NCI-H2171 (cell line): ENCODE results near the gene CDHR2.

Experiments used
- DNase-seq: peaks from one replicate; lab custom pipeline; 2025; lab: John Stamatoyannopoulos, UW

Gene CDHR2

DNA sequence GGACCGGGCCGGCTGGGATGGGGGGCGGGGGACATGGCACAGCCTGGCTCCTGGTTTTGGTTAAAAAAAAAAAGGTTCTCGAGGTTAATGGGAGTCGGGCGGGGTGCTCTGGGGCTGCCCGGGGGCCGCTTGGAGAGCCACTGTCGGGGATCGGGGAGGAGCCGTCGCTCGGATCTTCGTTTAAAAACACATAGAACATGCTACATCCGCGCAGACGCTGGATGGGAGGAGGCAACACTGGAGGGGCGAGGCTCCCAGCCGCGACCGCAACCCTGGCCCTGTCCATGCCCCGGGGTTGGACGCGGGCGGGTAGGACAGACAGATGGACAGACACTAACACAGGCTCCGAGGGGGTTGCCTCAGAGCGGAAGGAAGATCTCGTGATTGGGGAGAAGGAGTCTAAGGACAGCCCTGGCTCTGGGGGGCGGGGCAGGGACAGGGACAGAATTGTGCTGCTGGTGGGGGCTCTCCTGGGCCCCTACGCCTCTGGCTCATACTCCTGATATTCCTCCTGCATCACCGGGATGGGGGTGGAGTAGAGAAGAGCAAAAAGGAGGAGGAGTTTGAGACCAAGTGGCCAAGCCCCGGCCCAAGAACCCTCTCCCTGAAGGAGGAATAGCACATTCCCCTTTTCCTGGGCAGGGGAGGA is 71.3 kb downstream of the CDHR2 start:
- no peak for DNase-seq

GRCh38 chr5:176621661-176622079 is 72.5 kb downstream of the CDHR2 start:
- no peak for DNase-seq

- no peak for DNase-seq
Observed at GRCh38 chr5:176624142-176624541, 75.0 kb downstream of the CDHR2 start.

GRCh38 chr5:176624938-176625337 is 75.8 kb downstream of the CDHR2 start:
- DNase-seq, result no peak

GRCh38 chr5:176625512-176625911 is 76.4 kb downstream of the CDHR2 start:
- DNase-seq, result no peak

- DNase-seq, result no peak
Observed at GRCh38 chr5:176625966-176626875, 77.1 kb downstream of the CDHR2 start.

GRCh38 chr5:176626876-176627236 is 77.7 kb downstream of the CDHR2 start:
- DNase-seq, result no peak

GRCh38 chr5:176627582-176627981 is 78.4 kb downstream of the CDHR2 start:
- no peak for DNase-seq

DNA sequence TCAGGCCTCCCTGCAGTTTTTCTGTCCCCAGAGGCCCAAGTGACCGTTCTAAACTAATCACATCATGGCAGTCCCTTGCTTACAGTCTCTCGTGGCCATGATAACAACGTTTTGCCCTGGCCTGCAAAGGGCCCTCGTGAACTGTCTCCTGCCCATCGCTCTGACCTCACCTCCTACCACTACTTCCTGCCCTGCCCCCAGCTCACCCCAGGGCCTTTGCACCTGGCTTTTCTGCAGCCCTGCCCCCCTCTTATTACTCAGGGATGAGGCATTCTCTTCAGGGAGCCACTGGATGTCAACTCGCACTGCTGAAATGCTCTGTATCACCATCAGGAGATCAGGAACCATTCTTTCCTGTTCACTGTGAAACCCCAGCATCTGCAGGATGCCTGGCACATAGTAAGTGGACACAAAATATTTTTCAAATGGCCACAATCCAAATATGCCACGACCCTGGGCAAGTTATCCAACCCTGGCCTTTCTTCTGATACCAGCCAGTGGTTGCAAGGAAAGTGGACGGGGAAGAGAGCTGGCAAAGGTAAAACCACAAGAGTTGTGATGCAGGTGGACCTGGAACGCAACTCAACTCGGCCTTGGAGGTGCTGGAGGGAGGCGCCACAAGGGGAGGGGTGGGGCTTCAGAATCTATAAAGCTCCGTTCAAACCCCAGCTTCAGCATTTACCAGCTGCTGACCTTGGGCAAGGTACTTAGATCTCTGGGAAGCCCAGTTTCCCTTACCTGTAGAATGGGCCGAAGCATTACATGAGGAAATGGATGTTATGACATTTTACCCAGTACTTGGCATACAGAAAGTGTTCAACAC is 79.5 kb downstream of the CDHR2 start:
- DNase-seq, result no peak

DNA sequence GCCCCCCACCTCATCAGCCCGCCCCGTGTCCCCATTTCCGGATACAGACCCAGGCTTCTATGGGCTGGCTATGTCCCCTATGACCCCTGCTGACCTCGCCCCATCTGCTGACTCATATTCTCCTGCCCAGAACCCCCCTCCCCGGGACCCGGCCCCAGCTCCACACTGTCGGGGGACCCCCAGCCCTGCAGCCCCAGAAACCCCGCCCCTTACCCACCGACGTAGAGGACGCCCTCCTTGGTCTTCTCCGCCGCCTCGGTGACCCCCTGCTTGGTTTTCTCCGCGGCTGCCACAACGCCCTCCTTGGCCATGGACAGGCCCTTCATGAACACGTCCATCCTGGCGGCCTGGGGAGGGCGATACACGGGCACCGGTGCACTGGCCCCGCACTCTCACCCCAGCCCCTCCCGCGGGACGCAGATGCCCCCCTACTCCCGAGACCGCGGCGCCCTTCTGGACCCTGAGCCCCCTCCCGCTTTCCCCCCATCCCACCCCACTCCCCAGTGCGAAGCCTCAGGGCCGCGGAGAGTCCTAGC is 80.2 kb downstream of the CDHR2 start:
- DNase-seq, result no peak

GRCh38 chr5:176629853-176630680 is 80.9 kb downstream of the CDHR2 start, which contains the start of the genes EIF4E1B and SNCB:
EIF4E1B (plus strand) TSS chr5:176630675; CDS start chr5:176642788, 12,113 bp downstream.
SNCB (minus strand) TSS chr5:176630534; CDS start chr5:176629654, 880 bp downstream.
- DNase-seq, result peak; percentile 40

- DNase-seq, result no peak
Observed at GRCh38 chr5:176630681-176631222, 81.6 kb downstream of the CDHR2 start.

DNA sequence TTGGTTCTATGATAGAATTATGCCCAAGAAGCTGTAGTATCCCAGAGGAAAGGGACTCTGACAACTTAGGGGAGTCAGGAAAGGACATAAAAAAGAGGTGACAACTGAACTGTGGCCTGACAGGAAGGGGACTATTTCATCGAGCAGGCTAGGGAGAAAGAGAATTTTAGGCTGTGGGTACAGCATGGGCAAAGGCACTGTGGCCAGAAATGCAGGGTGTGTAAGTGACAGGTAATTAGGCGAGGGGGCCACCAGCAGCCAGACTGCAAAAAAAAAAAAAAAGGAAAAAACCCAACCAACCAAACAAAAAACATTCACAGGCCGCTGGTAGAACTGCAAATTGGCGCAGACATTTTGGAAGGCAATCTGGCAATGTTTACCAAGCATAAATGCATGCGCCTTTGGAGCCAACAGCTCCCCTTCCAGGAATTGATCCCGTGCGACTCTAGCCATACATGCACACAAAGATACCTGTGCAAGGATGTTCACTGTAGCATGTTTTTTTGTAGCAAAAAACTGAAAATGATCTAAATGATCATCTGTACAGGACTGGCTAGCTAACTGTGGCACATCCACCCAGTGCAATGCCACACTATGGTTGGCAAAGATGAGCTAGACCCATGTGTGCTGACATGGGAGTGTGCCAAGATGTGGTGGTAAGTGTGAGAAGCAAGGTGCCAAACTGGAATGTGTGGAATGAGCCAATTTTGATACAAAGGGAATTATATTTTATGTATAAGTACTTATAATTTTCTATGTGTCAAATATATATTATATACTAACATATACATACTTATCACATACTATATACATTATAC is 82.5 kb downstream of the CDHR2 start:
- DNase-seq, result peak; percentile 57

GRCh38 chr5:176632745-176633144 is 83.6 kb downstream of the CDHR2 start:
- DNase-seq, result no peak

DNA sequence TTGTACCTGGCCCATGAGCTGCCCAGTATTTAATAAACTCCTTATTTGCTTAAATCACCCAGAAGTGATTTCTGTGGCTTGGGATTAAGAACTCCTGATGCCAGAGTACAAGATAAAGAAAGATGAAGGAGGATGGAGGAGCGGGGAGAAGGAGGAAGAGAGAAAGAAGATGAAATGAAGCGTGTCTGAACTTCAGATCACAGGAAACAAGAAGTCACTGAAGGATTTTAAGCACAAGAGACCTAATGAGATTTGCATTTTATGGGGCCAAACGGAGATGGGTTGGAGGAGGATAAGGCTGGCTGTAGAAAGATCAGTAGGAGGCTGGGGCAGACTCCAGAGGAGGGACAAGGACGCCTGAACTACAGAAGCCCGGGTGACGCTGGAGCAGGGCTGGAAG is 84.5 kb downstream of the CDHR2 start:
- DNase-seq, result no peak

DNA sequence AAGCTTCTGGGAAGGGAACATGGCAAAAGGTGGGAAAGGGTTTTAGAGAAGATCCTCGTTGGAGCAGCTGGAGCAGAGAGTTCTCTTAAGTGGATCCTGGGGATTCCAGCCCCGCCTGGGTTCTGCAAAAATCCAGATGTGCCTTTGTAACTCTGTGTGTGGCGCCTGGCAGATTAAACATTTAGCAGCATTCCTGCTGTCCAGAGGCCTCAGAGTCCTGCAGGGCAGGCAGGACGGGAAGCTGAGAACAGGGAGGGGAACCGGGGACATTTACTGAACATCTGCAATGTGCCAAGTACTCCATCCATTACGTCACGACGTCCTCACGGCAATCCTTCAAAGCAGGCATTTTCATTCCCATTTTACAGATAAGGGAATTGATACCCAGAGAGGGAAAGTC is 87.3 kb downstream of the CDHR2 start:
- DNase-seq, result no peak

DNA sequence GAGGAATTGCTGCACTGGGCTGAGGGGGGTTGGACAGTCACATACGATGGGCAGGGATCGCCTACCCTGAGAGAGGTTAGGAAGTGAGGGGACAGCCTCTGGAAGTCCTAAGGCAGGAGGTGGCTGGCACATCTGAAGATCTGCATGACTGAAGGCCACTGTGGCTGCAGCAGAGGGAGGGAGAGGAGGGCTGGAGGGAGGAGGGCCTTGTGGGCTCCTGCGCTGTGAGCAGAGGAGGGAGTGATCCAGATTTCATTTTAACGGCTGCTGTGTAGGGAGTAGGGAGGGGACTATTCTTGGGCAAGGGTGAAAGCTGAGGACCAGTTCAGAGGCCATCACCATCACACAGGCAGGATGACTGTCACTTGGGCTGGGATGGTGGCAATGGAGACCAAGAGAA is 88.4 kb downstream of the CDHR2 start:
- no peak for DNase-seq

GRCh38 chr5:176638437-176638836 is 89.3 kb downstream of the CDHR2 start:
- no peak for DNase-seq

- DNase-seq, result no peak
Observed at GRCh38 chr5:176639208-176639607, 90.1 kb downstream of the CDHR2 start.

- DNase-seq, result peak; percentile 75
Observed at GRCh38 chr5:176639981-176640380, 90.8 kb downstream of the CDHR2 start.
